ENCODE measurements around the gene DTNA. TPM values are rescaled to one million over a fixed set of nuclear protein-coding genes. Genes with fewer than 3 reads are reported as not detected.

DTNA gene
- total RNA-seq, 4 donors from 2014 or later = 6.7 to 30.5 (median 9.5) TPM

DNA sequence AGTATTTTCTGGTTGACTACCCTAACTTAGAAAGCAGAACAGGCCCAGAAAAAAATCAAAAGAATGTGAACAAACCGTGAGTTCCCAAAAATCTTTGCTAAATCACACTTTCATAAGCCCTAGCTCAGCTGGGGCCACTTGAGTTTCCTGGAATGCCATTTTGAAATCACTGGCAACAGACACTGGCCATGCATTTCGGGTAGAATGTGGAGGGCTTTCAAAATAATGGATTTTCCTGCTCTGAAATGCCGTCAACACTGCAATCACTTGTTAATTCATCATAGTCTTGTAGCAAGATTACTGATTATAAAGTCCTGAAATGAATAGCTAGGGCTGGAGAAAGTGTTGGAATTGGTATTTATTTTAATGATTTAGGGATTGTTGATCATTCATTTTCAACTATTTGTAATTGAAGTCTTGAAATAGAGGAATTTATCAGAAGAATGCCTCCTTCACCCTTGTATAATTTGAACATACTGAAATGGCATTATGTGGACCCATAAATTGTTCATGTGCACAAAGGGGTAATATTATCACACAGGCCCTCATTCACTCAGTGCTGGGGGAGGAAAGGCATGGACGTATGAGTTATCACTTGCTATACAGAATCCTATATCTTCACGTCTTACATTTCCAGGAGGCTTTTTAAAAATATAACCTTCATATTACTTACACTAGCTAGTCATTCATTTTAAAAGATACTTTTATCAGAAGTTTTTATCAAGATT, 134.8 kb downstream of the DTNA start:
- H3K9me3 ChIP-seq = no peaks in the 10 kb centered on the region
- H3K36me3 ChIP-seq = no peaks in the 10 kb centered on the region
- no peak overlapping the region for H3K27ac ChIP-seq
- H3K4me3 ChIP-seq = no peak overlapping the region
- DNase-seq = no peak
- no peaks in the 10 kb centered on the region for H3K4me1 ChIP-seq
- TF ChIP-seq POLR2A (IDR thresholded peaks at IDR 0.05) = no peak
- TF ChIP-seq, protein P1, sequence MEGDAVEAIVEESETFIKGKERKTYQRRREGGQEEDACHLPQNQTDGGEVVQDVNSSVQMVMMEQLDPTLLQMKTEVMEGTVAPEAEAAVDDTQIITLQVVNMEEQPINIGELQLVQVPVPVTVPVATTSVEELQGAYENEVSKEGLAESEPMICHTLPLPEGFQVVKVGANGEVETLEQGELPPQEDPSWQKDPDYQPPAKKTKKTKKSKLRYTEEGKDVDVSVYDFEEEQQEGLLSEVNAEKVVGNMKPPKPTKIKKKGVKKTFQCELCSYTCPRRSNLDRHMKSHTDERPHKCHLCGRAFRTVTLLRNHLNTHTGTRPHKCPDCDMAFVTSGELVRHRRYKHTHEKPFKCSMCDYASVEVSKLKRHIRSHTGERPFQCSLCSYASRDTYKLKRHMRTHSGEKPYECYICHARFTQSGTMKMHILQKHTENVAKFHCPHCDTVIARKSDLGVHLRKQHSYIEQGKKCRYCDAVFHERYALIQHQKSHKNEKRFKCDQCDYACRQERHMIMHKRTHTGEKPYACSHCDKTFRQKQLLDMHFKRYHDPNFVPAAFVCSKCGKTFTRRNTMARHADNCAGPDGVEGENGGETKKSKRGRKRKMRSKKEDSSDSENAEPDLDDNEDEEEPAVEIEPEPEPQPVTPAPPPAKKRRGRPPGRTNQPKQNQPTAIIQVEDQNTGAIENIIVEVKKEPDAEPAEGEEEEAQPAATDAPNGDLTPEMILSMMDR (IDR thresholded peaks at IDR 0.05) = no peak
- H3K27me3 ChIP-seq = no peaks in the 10 kb centered on the region

DNA sequence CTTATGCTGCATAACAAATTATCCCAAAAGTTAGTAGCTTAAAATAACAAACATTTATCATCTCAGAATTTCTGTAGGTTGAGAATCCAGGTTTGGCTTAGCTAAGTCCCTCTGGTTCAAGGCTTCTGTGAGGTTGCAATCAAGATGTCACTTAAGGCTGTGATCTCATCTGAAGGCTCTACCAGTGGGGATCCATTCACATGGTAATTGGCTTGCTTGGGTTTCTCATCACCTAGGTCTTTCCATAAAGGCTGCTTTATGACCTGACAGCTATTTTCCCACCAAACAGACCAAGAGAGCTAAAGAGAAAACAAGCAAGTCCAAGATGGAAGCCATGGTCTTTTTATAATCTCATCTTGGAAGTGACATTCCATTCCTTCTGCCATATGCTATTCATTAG, 137.3 kb downstream of the DTNA start:
- Histone ChIP-seq H3K27ac (no peak overlapping the region), H3K27me3 (no peaks in the 10 kb centered on the region), H3K9me3 (no peaks in the 10 kb centered on the region), H3K4me3 (no peak overlapping the region), H3K36me3 (no peaks in the 10 kb centered on the region), H3K4me1 (no peaks in the 10 kb centered on the region)
- TF ChIP-seq POLR2A (IDR thresholded peaks at IDR 0.05) = no peak
- TF ChIP-seq, protein P1 (IDR thresholded peaks at IDR 0.05) = no peak
- DNase-seq = no peak

DNA sequence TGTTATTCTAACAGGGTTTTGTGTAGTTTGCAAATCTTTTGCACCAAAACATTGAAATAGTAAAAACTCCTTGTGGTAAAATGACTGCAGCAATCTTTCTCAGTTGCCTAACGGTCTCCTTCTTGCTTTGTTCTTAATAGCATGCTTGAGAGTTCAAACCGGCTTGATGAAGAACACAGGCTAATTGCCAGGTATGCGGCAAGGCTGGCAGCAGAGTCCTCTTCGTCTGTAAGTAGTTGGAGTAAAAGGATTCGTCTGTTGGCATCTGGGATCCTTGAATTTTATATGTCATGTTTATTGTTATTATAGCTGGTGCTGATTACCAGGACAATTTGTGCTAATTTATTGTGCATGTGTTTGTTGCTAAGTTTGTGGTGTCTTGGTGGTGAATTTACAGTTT, 138.1 kb downstream of the DTNA start:
- Histone ChIP-seq H3K36me3 (no peaks in the 10 kb centered on the region), H3K9me3 (no peaks in the 10 kb centered on the region), H3K4me3 (no peak overlapping the region), H3K4me1 (no peaks in the 10 kb centered on the region), H3K27ac (no peak overlapping the region), H3K27me3 (no peaks in the 10 kb centered on the region)
- TF ChIP-seq POLR2A (IDR thresholded peaks at IDR 0.05) = no peak
- TF ChIP-seq, protein P1 (IDR thresholded peaks at IDR 0.05) = no peak
- DNase-seq = no peak

DNA sequence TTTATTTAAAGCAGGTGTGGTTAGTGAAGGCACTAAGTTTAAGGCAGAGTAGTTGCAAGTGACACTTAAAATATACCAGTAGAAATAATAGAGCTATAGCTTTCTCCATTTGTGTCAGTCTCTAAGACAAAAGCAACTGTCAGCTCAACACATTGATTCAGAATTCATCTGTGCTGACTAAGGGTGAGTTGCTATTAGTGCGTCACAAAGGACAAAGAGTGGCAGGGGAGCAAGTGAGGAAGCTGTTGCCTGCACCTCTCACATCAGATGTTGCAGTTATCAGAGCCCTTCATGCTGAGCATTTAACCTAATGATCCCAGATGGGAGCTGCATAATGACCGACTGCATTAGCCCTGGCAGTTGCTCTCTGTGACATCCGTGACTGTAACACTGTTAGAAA, 138.6 kb downstream of the DTNA start:
- H3K27me3 ChIP-seq = no peaks in the 10 kb centered on the region
- no peak for DNase-seq
- no peaks in the 10 kb centered on the region for H3K9me3 ChIP-seq
- no peaks in the 10 kb centered on the region for H3K4me1 ChIP-seq
- no peak overlapping the region for H3K27ac ChIP-seq
- no peaks in the 10 kb centered on the region for H3K36me3 ChIP-seq
- TF ChIP-seq POLR2A (IDR thresholded peaks at IDR 0.05) = no peak
- TF ChIP-seq, protein P1 (IDR thresholded peaks at IDR 0.05) = no peak
- H3K4me3 ChIP-seq = no peak overlapping the region

DNA sequence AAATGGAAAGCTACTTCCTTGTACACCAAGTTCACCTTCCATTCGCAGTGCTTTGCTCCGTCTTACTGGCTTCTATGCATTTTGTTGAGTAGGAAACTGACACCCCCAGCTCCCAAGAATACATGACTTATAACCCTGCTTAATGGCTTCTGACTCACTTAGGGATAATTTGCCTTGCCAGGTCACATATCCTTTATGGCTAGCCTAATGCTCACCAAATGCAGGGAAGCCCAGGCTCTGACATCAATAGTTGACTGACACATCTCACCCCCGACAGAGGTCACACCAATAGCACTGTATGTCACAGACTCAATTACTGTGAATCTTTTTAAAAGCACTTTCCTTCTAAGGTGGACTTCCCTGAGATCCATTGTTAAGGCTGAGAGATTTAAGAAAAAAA, 147.2 kb downstream of the DTNA start:
- TF ChIP-seq, protein P1 (IDR thresholded peaks at IDR 0.05) = no peak
- TF ChIP-seq POLR2A (IDR thresholded peaks at IDR 0.05) = no peak

More for the DNA sequence above, 147.2 kb downstream of the DTNA start:
- H3K36me3 ChIP-seq = no peaks in the 10 kb centered on the region
- no peaks in the 10 kb centered on the region for H3K27me3 ChIP-seq
- H3K9me3 ChIP-seq = no peaks in the 10 kb centered on the region
- no peaks in the 10 kb centered on the region for H3K4me1 ChIP-seq
- no peak overlapping the region for H3K4me3 ChIP-seq
- DNase-seq = no peak
- no peak overlapping the region for H3K27ac ChIP-seq

Data from Peyer's patch (tissue), 4 donors.